Mesodermal cell (in vitro differentiated cells): ENCODE measurements around the gene COL23A1.

ENCODE experiments used
- H3K27ac ChIP-seq: 2 replicates; pipeline ENCODE4 v1.7.0; 2013; ENCODE audit warnings: mild to moderate bottlenecking, low read depth, low read length, moderate library complexity; ENCODE audit not compliant: severe bottlenecking
- H3K36me3 ChIP-seq: 2 replicates; pipeline ENCODE4 v1.7.1; 2013; ENCODE audit warnings: mild to moderate bottlenecking, low read length, moderate library complexity; ENCODE audit not compliant: control insufficient read depth, insufficient read depth
- H3K4me1 ChIP-seq: one replicate; pipeline ENCODE4 v1.7.1; 2013; ENCODE audit warnings: mild to moderate bottlenecking, low read length; ENCODE audit not compliant: insufficient read depth, control insufficient read depth, poor library complexity, severe bottlenecking
- H3K4me3 ChIP-seq: 2 replicates; pipeline ENCODE4 v1.7.0; 2013; ENCODE audit warnings: low read length, control low read depth, mild to moderate bottlenecking; ENCODE audit not compliant: insufficient read depth, poor library complexity, severe bottlenecking; ENCODE audit errors: extremely low read depth
- H3K9me3 ChIP-seq: 2 replicates; pipeline ENCODE4 v1.7.1; 2013; ENCODE audit warnings: mild to moderate bottlenecking, low read length, moderate library complexity; ENCODE audit not compliant: control insufficient read depth
- WGBS, 2 experiments: methylation state at CpG; one replicate each; pipeline ENCODE4 v1.1.5; 2013; ENCODE audit warnings: missing lambda C conversion rate in 2 of 2; ENCODE audit not compliant: insufficient coverage in 2 of 2; 5-methylcytosine and 5-hydroxymethylcytosine counted together

Gene COL23A1

GRCh38 chr5:178426326-178427130 is 163.7 kb downstream of the COL23A1 start:
- H3K4me3 ChIP-seq: no peak overlapping the region
- 93 to 94% methylated on average over 16 to 17 of the region's 26 CpGs for WGBS, 2 experiments
- no peak overlapping the region for H3K27ac ChIP-seq
- H3K9me3 ChIP-seq: no peaks in the 10 kb centered on the region
- H3K36me3 ChIP-seq: no peaks in the 10 kb centered on the region
- H3K4me1 ChIP-seq: peaks cover 10% of the 10 kb centered on the region

- Histone ChIP-seq H3K36me3 (no peaks in the 10 kb centered on the region), H3K4me1 (peaks cover 15% of the 10 kb centered on the region), H3K9me3 (no peaks in the 10 kb centered on the region), H3K27ac (no peak overlapping the region), H3K4me3 (no peak overlapping the region)
- 88 to 96% methylated on average over 9 to 10 of the region's 12 CpGs for WGBS, 2 experiments
These were observed 164.5 kb downstream of the COL23A1 start for GRCh38 chr5:178425621-178426068.

- H3K27ac ChIP-seq: no peak overlapping the region
- H3K4me1 ChIP-seq: peaks cover 18% of the 10 kb centered on the region
- 93 to 94% methylated on average over 8 to 10 of the region's 10 CpGs for WGBS, 2 experiments
- H3K36me3 ChIP-seq: no peaks in the 10 kb centered on the region
- H3K9me3 ChIP-seq: no peaks in the 10 kb centered on the region
- H3K4me3 ChIP-seq: no peak overlapping the region
These were observed 165.4 kb downstream of the COL23A1 start for GRCh38 chr5:178424810-178425177.

- Histone ChIP-seq H3K27ac (no peak overlapping the region), H3K4me3 (no peak overlapping the region), H3K4me1 (peaks cover 18% of the 10 kb centered on the region), H3K9me3 (no peaks in the 10 kb centered on the region), H3K36me3 (no peaks in the 10 kb centered on the region)
- WGBS, 2 experiments: 84 to 88% methylated on average over 14 to 17 of the region's 17 CpGs
These were observed 166.0 kb downstream of the COL23A1 start for GRCh38 chr5:178423901-178424809.

GRCh38 chr5:178423431-178423830 is 166.8 kb downstream of the COL23A1 start:
- no peaks in the 10 kb centered on the region for H3K9me3 ChIP-seq
- H3K36me3 ChIP-seq: no peaks in the 10 kb centered on the region
- no peak overlapping the region for H3K27ac ChIP-seq
- peaks cover 11% of the 10 kb centered on the region for H3K4me1 ChIP-seq
- H3K4me3 ChIP-seq: no peak overlapping the region
- WGBS, 2 experiments: 94 to 98% methylated on average over 12 to 13 of the region's 14 CpGs

GRCh38 chr5:178422400-178422775 is 167.8 kb downstream of the COL23A1 start:
- peaks cover 11% of the 10 kb centered on the region for H3K4me1 ChIP-seq
- peak overlapping the region; percentile 23 for H3K27ac ChIP-seq
- no peaks in the 10 kb centered on the region for H3K9me3 ChIP-seq
- H3K36me3 ChIP-seq: no peaks in the 10 kb centered on the region
- 53 to 85% methylated on average over 4 to 5 of the region's 11 CpGs for WGBS, 2 experiments
- H3K4me3 ChIP-seq: no peak overlapping the region

GRCh38 chr5:178421699-178422399 is 168.3 kb downstream of the COL23A1 start:
- WGBS, 2 experiments: 74 to 75% methylated on average over 13 to 17 of the region's 17 CpGs
- H3K4me1 ChIP-seq: peaks cover 17% of the 10 kb centered on the region
- H3K36me3 ChIP-seq: no peaks in the 10 kb centered on the region
- no peaks in the 10 kb centered on the region for H3K9me3 ChIP-seq
- H3K4me3 ChIP-seq: no peak overlapping the region
- peak overlapping the region; percentile 23 for H3K27ac ChIP-seq

- no peak overlapping the region for H3K27ac ChIP-seq
These were observed 169.1 kb downstream of the COL23A1 start for GRCh38 chr5:178421128-178421527.

GRCh38 chr5:178420354-178420781 is 169.8 kb downstream of the COL23A1 start:
- Histone ChIP-seq H3K4me1 (peaks cover 19% of the 10 kb centered on the region), H3K9me3 (no peaks in the 10 kb centered on the region), H3K36me3 (no peaks in the 10 kb centered on the region), H3K4me3 (no peak overlapping the region), H3K27ac (peak overlapping the region; percentile 36)
- no CpG with 5 or more reads among the region's 3 CpGs for WGBS, 2 experiments

More at GRCh38 chr5:178421128-178421527, 169.1 kb downstream of the COL23A1 start:
- no peaks in the 10 kb centered on the region for H3K9me3 ChIP-seq
- WGBS, 2 experiments: 91 to 100% methylated on average over 1 to 4 of the region's 5 CpGs
- no peak overlapping the region for H3K4me3 ChIP-seq
- H3K36me3 ChIP-seq: no peaks in the 10 kb centered on the region
- H3K4me1 ChIP-seq: peaks cover 19% of the 10 kb centered on the region

GRCh38 chr5:178419651-178420050 is 170.5 kb downstream of the COL23A1 start:
- Histone ChIP-seq H3K9me3 (no peaks in the 10 kb centered on the region), H3K4me3 (no peak overlapping the region), H3K4me1 (peaks cover 19% of the 10 kb centered on the region), H3K36me3 (no peaks in the 10 kb centered on the region), H3K27ac (no peak overlapping the region)
- WGBS, 2 experiments: 67 to 75% methylated on average over 8 of the region's 8 CpGs
